Coronary artery (tissue), 2 donors: ENCODE results near the gene GABRG3.
"Not testable (repeated sequence)": the region's sequence is repeated elsewhere in the genome, so short reads cannot be mapped to it uniquely, and the experiment has no call there.

Source experiments
- DNase-seq: peaks from one replicate; pipeline ENCODE4 v3.0.0-alpha.2; 2017; ENCODE audit warnings: low spot score
- H3K27ac ChIP-seq, 2 donors: fragments of 200-600 bp; sonication (generic); one replicate each; pipeline ENCODE4 v1.5.1; 2016 to 2019
- H3K4me3 ChIP-seq: fragments of 200-600 bp; sonication (generic); 2 replicates; pipeline ENCODE4 v1.5.1; 2016; ENCODE audit warnings: mild to moderate bottlenecking, moderate library complexity
- CTCF ChIP-seq: fragments of 200-600 bp; sonication (generic); IDR thresholded peaks from one replicate; pipeline ENCODE4 v1.5.1; 2019; ENCODE audit warnings: antibody characterized with exemption

Gene GABRG3

DNA sequence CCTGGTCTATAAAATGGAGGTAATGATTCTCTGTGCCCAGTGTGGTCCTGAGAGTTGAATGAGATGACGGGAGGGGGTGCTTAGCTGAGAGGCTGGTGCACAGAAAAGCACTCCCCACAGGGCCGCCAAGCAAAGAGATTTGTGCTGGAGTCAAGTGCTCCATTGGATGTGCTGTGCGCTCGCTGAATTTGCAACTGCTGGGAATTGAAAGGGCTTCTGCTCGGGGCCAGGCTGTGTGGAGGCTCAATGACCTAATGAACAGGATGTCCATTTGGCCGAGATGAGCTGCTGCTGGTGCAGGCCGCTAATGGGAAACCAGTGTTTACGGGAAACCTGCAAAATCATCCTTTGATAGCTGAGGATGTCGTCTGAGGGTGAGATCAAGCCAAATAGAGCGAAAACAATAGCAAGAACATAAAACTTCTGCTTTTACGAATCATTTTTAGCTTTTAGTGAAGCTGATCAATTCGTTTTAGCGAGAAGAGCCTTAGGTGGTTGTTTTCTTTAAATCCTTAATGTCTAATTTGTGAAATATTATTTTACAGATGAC is 211.7 kb downstream of the GABRG3 start:
- Histone ChIP-seq H3K4me3 (no peak overlapping the region), H3K27ac (no peak overlapping the region)
- no peak for TF ChIP-seq CTCF
- DNase-seq, result no peak

- TF ChIP-seq CTCF, result no peak
- Histone ChIP-seq H3K4me3 (no peak overlapping the region), H3K27ac (no peak overlapping the region)
- no peak for DNase-seq
Measured at GRCh38 chr15:27183201-27183600, 212.2 kb downstream of the GABRG3 start.

DNA sequence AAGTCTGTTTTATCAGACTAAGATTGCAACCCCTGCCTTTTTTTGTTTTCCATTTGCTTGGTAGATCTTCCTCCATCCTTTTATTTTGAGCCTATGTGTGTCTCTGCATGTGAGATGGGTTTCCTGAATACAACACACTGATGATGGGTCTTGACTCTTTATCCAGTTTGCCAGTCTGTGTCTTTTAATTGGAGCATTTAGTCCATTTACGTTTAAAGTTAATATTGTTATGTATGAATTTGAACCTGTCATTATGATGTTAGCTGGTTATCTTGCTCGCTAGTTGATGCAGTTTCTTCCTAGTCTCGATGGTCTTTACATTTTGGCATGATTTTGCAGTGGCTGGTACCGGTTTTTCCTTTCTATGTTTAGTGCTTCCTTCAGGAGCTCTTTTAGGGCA is 220.5 kb downstream of the GABRG3 start:
- H3K4me3 ChIP-seq, DNase-seq, H3K27ac ChIP-seq: not testable (repeated sequence)

GRCh38 chr15:27196691-27197090 is 225.7 kb downstream of the GABRG3 start:
- no peak overlapping the region for H3K4me3 ChIP-seq
- no peak overlapping the region for H3K27ac ChIP-seq
- no peak for DNase-seq
- no peak for TF ChIP-seq CTCF

- H3K27ac ChIP-seq, result no peak overlapping the region
- DNase-seq, result no peak
- TF ChIP-seq CTCF, result no peak
- H3K4me3 ChIP-seq, result no peak overlapping the region
Measured at GRCh38 chr15:27201425-27201824, 230.4 kb downstream of the GABRG3 start.

- no peak for DNase-seq
- TF ChIP-seq CTCF, result no peak
- Histone ChIP-seq H3K4me3 (no peak overlapping the region), H3K27ac (no peak overlapping the region)
Measured at GRCh38 chr15:27210176-27210575, 239.2 kb downstream of the GABRG3 start.

DNA sequence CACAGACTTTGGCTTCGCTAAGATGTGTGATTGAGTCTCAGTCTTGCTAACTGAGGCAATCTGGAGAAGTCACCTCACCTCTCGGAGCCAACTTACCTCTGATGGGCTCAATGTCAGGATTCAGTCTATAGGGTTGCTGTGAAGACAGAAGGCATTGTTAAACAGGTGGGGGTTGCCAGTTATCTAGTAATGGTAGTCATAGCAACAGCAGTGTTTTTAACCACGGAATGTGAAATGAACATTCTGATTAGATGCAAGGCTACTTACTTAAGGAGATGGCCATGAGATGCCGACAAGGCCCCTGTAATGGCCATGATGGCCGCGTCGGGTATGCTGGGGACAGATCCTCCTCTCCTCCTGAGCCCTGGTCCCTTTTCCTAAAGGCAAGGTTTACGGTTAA is 243.1 kb downstream of the GABRG3 start:
- DNase-seq, result no peak
- Histone ChIP-seq H3K4me3 (no peak overlapping the region), H3K27ac (no peak overlapping the region)
- no peak for TF ChIP-seq CTCF

DNA sequence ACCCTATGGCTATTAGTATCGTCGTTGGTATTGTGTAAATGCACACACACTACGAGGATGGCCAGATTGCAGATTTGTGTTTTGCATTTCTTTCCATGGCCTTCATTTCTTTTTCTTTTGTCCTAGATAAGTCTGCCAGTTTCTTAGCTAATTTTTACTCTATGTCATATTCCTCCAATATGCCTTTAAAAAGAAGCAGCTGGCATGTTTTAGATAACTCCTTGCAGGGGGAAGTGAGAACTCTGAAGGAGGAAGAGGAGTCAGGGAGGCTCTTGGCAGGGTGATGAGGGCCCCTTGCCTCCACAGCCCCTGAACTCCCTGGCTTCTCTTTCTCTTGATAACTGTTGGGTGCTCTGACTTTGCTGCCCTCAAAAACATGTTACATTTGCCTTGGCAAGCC is 244.0 kb downstream of the GABRG3 start:
- no peak for DNase-seq
- TF ChIP-seq CTCF, result no peak
- H3K4me3 ChIP-seq, result no peak overlapping the region
- H3K27ac ChIP-seq, result no peak overlapping the region
